A549 treated with Mapracorat at 1 μM for 4 hours (cell line): ENCODE data around the gene MGAT4C. TPM values are rescaled to one million over a fixed set of nuclear protein-coding genes. Genes with fewer than 3 reads are reported as not detected.

ENCODE experiments used
- total RNA-seq: library from RNA; stranded (reverse); fragments of 200-300 nt; extraction: Qiagen RNA extraction; gene quantifications from 5 replicates; pipeline ENCODE4 v1.2.3, GENCODE V29; 2022

The MGAT4C gene
- total RNA-seq = 0.04 to 0.08 TPM in 2 of 5 replicates, not detected in the others

GRCh38 chr12:86256163-86256562, at the start of gene MGAT4C:
Gene MGAT4C, minus strand, starts transcription at chr12:86256391.

